ENCODE results near the gene GASK1A.
"Not testable (repeated sequence)": the region's sequence is repeated elsewhere in the genome, so short reads cannot be mapped to it uniquely, and the experiment has no call there.

GASK1A gene

DNA sequence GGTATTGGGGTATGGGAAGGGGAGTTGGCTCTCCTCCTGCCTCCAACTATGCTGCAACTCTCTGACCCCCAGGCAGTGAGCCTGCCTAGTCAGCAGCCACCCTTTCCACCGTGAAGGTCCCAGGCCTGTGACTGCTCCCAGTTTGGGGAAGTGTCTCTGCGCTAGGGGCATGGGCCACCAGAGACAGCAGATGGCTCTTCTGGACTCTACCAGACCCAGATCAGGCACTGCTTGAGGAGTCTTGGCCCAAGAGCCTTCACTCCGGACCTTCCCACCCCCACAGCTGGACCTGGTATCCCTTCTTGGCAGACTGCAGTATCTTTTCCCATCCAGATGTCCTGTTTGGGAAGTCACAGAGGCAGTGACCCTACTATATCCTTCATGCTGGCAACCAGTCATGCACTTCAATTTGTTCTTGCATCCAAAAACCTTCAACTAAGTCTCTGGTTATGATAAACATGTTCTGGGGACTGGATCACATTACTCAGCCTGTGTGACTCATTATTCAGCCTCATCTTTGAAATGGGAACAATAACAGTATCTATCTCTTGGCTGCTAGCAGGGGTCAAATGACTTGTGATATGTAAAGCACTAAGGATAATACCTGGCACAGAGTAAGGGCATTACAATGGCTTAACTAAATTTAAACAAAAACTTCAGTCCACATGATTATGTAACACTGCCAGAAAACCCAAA is 64.1 kb downstream of the GASK1A start:
- H3K27me3 Mint-ChIP-seq, result no peaks in the 10 kb centered on the region
- peaks cover 6% of the 10 kb centered on the region for H3K36me3 Mint-ChIP-seq (ENCODE audit: low read depth)
- H3K4me3 Mint-ChIP-seq, result no peak overlapping the region
- peaks cover 7% of the 10 kb centered on the region for H3K4me1 Mint-ChIP-seq (ENCODE audit: low read depth)
- peaks cover 24% of the 10 kb centered on the region for H3K9me3 Mint-ChIP-seq
- no peak overlapping the region for H3K27ac Mint-ChIP-seq

DNA sequence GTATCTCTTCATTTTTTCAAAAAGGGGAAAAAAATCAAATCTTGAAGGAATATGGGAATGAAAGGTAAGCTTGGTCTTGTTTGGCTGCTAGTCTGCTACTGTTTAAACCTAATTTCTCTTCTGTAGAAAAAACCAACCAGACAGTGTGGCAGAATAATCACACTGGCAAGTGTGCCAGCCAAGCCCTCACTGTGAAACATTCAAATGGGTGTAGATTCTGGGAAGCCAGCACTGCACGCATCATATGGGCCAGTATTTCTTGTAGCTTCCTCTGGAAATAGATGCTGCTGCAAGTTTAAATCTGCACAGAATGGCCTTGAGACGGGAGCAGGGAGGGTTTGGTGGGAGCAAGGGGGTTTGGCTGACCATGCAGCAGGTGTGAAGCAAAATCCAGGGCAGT is 64.7 kb downstream of the GASK1A start:
- H3K27ac Mint-ChIP-seq, result no peak overlapping the region
- peaks cover 29% of the 10 kb centered on the region for H3K9me3 Mint-ChIP-seq
- H3K4me3 Mint-ChIP-seq, result no peak overlapping the region
- no peaks in the 10 kb centered on the region for H3K27me3 Mint-ChIP-seq
- peaks cover 8% of the 10 kb centered on the region for H3K36me3 Mint-ChIP-seq (ENCODE audit: low read depth)
- peaks cover 2% of the 10 kb centered on the region for H3K4me1 Mint-ChIP-seq (ENCODE audit: low read depth)

DNA sequence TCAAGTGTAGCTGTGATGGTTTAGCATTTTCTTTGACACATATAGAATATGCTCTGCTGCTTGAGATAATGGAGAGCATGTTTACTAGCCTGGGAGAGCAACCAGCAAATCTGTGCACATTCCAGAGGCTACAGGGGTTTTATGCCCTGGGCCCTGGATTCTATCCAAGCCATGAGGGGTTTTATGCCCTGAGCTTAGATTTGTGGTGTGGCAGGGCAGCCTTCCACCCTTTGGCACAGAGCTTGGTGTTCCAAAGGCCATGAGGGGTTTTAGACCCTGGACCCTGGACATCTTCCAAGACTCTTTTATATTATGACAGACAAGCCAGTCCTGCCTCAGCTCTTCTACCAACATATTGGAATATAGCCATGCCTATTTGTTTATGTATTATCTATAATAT is 66.0 kb downstream of the GASK1A start:
- not testable (repeated sequence) for H3K4me1 Mint-ChIP-seq (ENCODE audit: low read depth); H3K27ac Mint-ChIP-seq; H3K4me3 Mint-ChIP-seq; H3K27me3 Mint-ChIP-seq
- H3K9me3 Mint-ChIP-seq, result peaks cover 33% of the 10 kb centered on the region
- peaks cover 12% of the 10 kb centered on the region for H3K36me3 Mint-ChIP-seq (ENCODE audit: low read depth)

DNA sequence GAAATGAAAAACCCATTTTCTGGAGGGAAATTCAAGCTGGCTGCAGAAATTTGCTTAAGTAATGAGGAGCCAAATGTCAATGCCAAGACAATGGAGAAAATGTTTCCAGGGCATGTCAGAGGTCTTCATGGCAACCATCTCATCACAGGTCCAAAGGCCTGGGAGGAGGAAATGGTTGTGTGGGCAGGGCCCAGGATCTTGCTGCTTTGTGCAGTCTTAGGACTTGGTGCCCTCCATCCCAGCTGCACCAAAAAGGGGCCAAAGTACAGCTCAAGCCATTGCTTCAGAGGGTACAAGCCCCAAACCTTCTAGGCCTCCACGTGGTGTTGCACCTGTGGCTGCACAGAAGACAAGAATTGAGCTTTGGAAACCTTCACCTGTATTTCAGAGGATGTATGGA is 67.5 kb downstream of the GASK1A start:
- no peak overlapping the region for H3K4me3 Mint-ChIP-seq
- peaks cover 19% of the 10 kb centered on the region for H3K36me3 Mint-ChIP-seq (ENCODE audit: low read depth)
- no peaks in the 10 kb centered on the region for H3K4me1 Mint-ChIP-seq (ENCODE audit: low read depth)
- no peaks in the 10 kb centered on the region for H3K27me3 Mint-ChIP-seq
- peaks cover 43% of the 10 kb centered on the region for H3K9me3 Mint-ChIP-seq
- no peak overlapping the region for H3K27ac Mint-ChIP-seq

DNA sequence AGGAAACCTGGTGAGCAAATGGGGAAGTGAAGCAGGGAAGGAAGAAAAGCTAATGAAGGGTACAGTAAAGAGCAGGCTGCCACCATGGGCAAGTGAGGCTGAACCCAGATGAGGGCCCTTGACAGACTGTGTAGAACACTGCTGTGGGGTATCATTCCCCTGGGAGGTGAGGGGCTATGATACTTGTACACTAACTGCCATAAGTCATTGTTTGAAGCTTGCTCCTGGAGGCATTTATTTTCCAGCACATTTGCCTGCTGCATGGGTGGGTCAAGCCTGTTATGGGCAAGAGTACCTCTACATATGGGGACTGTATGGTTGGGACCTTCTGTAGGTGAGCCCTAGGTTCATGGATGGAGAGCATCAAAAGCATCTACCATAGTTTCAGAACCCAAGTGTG is 69.4 kb downstream of the GASK1A start:
- Mint-ChIP-seq H3K9me3 (peaks cover 55% of the 10 kb centered on the region), H3K27ac (no peak overlapping the region), H3K36me3 (ENCODE audit: low read depth) (peaks cover 23% of the 10 kb centered on the region)

DNA sequence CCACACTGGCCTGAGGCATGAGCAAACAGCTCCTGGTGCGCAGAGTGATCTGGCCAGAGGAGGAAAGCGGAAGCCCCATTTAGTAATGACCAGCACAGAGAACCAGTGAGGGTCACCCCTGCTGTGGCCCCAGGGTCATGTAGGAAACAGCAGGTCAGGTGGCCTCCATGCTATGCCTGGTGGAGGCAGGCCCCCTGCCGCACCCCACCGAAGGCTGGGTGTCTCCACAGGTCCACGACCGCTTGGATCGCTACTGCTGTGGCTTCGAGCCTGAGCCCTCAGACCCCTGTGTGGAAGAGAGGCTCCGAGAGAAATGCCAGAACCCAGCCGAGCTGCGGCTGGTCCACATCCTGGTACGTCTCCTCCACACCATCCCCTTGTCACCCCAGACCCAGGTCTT is 74.2 kb downstream of the GASK1A start:
- Mint-ChIP-seq H3K9me3 (peaks cover 30% of the 10 kb centered on the region), H3K4me3 (no peak overlapping the region)

More for the DNA sequence above, 69.4 kb downstream of the GASK1A start:
- no peak overlapping the region for H3K4me3 Mint-ChIP-seq
- H3K27me3 Mint-ChIP-seq, result no peaks in the 10 kb centered on the region
- no peaks in the 10 kb centered on the region for H3K4me1 Mint-ChIP-seq (ENCODE audit: low read depth)

DNA sequence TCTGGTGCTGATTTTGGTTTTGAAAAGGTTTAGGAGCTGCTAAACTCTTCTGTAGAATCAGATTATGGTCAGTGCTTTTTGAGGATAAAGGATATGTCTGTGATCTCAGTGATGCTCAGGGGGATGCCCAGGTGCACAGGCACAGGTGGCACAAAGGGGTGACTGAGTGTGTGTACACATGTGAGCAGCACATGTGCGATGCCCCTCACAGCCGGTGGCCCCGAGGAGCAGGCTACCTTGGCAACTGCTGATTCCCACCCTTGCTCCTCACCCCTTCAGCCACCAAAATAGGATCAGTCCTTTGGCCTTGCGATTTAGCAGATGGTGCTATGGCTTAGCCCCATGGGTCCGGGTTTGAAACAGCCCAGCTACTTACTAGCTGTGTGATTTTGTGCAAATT is 75.6 kb downstream of the GASK1A start:
- no peak overlapping the region for H3K4me3 Mint-ChIP-seq
- H3K36me3 Mint-ChIP-seq (ENCODE audit: low read depth), result peaks cover 12% of the 10 kb centered on the region
- H3K27ac Mint-ChIP-seq, result no peak overlapping the region
- H3K27me3 Mint-ChIP-seq, result no peaks in the 10 kb centered on the region
- peaks cover 21% of the 10 kb centered on the region for H3K9me3 Mint-ChIP-seq
- H3K4me1 Mint-ChIP-seq (ENCODE audit: low read depth), result no peaks in the 10 kb centered on the region

More for the DNA sequence above, 74.2 kb downstream of the GASK1A start:
- Mint-ChIP-seq H3K36me3 (ENCODE audit: low read depth) (peaks cover 17% of the 10 kb centered on the region), H3K4me1 (ENCODE audit: low read depth) (no peaks in the 10 kb centered on the region), H3K27ac (no peak overlapping the region), H3K27me3 (no peaks in the 10 kb centered on the region)

DNA sequence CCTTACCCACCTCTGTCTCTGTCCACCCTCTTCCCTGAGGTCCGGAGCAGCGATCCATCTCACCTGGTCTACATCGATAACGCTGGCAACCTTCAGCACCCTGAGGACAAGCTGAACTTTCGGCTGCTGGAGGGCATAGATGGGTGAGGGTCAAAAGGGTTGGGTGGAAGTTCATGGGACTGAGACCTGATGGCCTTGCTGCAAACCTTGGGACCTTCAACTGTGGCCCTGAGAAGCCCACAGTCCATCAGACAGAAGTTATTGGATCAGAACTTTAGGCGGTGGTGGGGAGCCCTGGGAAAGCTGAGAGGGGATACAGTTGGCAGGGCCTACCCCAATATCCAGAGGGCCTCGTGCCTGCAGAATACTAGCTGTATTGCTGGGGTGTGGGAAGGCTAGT is 76.3 kb downstream of the GASK1A start:
- H3K9me3 Mint-ChIP-seq, result peaks cover 18% of the 10 kb centered on the region
- peaks cover 6% of the 10 kb centered on the region for H3K4me1 Mint-ChIP-seq (ENCODE audit: low read depth)
- H3K27me3 Mint-ChIP-seq, result no peaks in the 10 kb centered on the region
- H3K4me3 Mint-ChIP-seq, result no peak overlapping the region
- peaks cover 9% of the 10 kb centered on the region for H3K36me3 Mint-ChIP-seq (ENCODE audit: low read depth)
- H3K27ac Mint-ChIP-seq, result no peak overlapping the region

DNA sequence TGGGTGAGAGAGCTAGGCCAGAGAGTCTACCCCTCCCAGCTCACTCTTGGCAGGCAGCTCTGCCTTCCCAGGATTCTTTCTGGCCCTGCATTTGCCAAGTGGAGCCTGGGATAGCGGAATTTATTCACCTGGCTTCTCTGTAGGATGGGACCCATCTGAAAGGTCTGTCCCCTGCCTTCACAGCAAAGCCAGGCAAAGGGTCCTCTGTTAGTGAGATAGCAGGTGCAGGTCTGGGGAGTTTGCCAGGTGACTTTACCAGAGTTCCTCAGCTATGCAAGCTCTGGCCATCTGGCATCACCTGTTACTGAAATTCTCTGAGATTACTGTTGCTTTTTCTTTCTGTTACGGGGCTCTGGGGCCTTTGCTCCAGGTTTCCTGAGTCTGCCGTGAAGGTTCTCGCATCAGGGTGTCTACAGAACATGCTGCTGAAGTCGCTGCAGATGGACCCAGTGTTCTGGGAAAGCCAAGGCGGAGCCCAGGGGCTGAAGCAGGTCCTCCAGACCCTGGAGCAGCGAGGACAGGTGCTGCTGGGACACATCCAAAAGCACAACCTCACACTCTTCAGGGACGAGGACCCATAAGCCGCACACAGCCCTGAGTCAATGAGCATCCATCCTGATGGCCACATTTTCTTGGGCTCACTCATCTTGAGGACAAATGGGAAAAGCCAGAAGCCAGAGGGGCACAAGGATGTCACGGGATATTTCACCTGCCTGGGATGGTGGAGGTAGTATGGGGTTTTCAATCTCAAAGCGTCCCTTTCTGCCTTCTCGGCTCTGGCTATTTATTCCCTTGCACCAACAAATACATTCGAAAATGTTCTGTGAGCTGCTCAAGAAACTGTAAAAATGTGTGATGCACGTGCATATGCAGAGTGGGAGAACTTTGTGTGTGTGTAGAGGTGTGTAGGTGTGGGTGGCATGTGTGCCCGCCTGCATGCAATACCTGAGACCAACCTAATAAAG is 77.0 kb downstream of the GASK1A start:
- no peak overlapping the region for H3K27ac Mint-ChIP-seq
- H3K9me3 Mint-ChIP-seq, result peaks cover 14% of the 10 kb centered on the region
- H3K27me3 Mint-ChIP-seq, result no peaks in the 10 kb centered on the region
- peaks cover 5% of the 10 kb centered on the region for H3K36me3 Mint-ChIP-seq (ENCODE audit: low read depth)
- no peak overlapping the region for H3K4me3 Mint-ChIP-seq
- peaks cover 13% of the 10 kb centered on the region for H3K4me1 Mint-ChIP-seq (ENCODE audit: low read depth)

DNA sequence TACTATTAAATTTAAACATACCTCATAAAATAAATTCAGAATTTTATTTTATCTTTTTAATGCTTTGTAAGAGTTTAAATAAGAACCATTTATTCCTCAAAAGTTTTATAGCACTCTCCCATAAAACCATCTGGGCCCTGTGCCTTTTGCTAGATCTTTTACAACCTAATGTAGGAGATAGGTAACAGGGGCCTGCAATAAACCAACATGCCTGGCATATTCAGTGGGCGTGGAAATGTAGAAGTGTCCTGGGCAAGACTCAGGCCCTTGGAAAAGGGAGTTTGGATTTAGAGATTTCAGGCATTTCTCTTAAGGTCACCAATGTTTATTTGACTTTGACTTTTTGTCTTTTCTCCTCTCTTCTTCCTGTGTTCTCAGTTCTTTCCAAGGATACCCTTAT is 80.3 kb downstream of the GASK1A start:
- H3K36me3 Mint-ChIP-seq (ENCODE audit: low read depth), result no peaks in the 10 kb centered on the region
- H3K9me3 Mint-ChIP-seq, result no peaks in the 10 kb centered on the region
- H3K4me3 Mint-ChIP-seq, result no peak overlapping the region
- peaks cover 13% of the 10 kb centered on the region for H3K4me1 Mint-ChIP-seq (ENCODE audit: low read depth)
- H3K27me3 Mint-ChIP-seq, result no peaks in the 10 kb centered on the region
- H3K27ac Mint-ChIP-seq, result no peak overlapping the region

DNA sequence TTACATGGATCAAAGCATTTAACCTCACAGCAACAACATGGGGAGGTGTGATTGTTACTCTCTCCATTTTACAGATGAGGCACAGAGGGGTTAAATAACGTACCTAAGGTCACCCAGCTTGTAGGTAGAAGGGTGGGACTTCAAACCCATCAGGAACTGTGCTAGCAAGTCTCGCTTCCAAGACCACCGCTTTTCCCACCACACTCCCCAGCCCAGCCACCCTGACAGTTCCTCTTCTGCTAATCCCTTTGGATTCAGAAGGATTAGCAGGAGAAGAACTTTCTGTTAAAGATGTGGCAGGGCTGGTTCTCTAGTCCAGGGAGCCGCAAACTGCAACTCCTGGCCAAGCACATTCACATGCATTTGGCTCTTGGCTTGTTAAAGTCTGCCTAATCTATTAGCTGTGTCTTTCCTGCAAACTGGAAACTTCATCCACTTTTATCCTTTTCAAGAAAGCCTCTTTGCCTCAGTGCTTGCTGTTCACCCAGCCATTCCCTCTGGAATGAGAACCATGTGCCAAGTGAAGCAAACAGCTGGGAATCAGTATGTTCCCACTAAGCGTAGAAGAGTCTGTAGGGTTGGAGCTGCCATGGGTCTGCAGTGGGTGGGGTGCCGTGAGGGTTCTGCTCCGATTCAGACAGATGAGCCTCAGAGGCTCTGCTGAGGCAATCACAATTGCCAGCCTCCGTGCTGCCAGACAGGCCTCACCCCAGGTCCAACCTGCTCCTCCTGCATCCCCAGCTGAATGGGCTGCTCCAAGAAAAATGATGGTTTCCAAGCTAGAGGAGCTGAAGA is 82.2 kb downstream of the GASK1A start:
- no peaks in the 10 kb centered on the region for H3K36me3 Mint-ChIP-seq (ENCODE audit: low read depth)
- no peak overlapping the region for H3K27ac Mint-ChIP-seq
- H3K4me1 Mint-ChIP-seq (ENCODE audit: low read depth), result peaks cover 13% of the 10 kb centered on the region
- H3K9me3 Mint-ChIP-seq, result no peaks in the 10 kb centered on the region
- no peak overlapping the region for H3K4me3 Mint-ChIP-seq
- H3K27me3 Mint-ChIP-seq, result no peaks in the 10 kb centered on the region

DNA sequence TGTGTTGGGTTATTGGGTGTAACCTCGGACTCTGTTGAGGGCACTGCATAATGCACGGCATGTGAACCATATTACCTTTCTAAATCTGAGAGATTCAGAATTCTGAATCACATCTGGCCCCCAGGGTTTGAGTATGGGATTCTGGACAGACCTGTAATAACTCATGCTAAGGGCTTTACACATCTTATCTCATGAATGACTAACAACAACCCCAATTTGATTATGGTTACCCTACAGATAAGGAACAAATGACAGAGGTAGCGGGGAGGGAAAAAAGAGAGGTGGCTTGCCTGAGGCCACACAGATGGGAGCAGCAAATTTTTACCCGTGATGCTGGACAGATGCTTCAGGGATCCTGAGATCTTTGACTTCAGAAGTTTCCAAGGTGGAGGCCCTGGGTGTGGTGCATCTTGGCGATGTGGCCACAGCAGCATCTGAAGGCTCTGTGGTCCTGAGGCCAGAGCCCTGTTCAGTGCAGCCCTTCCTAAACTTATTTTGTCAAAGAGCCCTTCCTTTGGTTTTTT is 83.0 kb downstream of the GASK1A start:
- peaks cover 13% of the 10 kb centered on the region for H3K4me1 Mint-ChIP-seq (ENCODE audit: low read depth)
- H3K9me3 Mint-ChIP-seq, result no peaks in the 10 kb centered on the region
- no peak overlapping the region for H3K27ac Mint-ChIP-seq
- H3K4me3 Mint-ChIP-seq, result no peak overlapping the region
- no peaks in the 10 kb centered on the region for H3K27me3 Mint-ChIP-seq
- no peaks in the 10 kb centered on the region for H3K36me3 Mint-ChIP-seq (ENCODE audit: low read depth)

DNA sequence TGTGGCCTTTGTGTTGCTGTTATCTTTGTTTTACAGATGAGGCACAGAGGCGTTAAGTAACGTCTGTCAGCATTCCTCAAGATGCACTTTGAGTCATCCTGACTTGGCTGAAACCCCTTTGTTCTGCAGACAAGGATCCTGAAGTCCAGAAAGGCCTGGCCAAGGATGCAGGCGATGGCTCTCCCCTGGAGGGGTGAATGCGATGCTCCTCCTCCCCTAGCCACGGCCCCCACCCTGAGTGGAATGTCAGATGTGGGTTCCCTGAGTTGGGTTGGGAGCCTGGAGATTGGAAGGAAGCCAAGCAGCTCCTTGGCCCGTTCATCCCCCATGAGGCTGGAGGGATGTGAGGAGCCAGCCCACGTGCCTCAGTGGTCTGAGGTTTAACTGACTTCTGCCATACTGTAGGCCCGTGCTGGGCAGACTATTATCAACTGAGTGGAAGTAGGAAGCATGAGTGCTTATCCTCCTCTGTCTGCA is 83.5 kb downstream of the GASK1A start:
- H3K4me1 Mint-ChIP-seq (ENCODE audit: low read depth), result peaks cover 13% of the 10 kb centered on the region
- H3K36me3 Mint-ChIP-seq (ENCODE audit: low read depth), result no peaks in the 10 kb centered on the region
- H3K9me3 Mint-ChIP-seq, result no peaks in the 10 kb centered on the region
- no peak overlapping the region for H3K27ac Mint-ChIP-seq
- no peaks in the 10 kb centered on the region for H3K27me3 Mint-ChIP-seq
- no peak overlapping the region for H3K4me3 Mint-ChIP-seq

DNA sequence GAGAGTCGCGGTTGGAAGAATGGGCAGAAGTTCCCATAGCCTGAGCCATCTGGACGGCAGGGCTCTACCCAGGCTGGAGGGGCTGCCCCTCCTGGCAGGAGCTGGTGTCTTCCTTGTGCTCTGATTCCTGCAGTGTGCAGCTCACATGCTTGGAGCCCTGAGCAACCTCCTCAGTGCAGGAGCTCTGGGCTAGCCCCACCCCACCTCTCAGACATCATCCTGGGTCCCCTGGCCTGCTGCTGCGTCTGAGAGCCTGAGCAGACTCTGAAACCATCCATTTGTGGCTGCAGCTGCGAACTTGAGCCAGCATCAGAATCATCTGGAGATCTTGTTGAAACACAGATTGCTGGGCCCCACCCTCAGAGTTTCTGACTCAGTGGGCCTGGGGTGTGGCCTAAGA is 84.0 kb downstream of the GASK1A start:
- H3K4me3 Mint-ChIP-seq, result no peak overlapping the region
- no peaks in the 10 kb centered on the region for H3K9me3 Mint-ChIP-seq
- H3K4me1 Mint-ChIP-seq (ENCODE audit: low read depth), result peaks cover 13% of the 10 kb centered on the region
- no peak overlapping the region for H3K27ac Mint-ChIP-seq
- no peaks in the 10 kb centered on the region for H3K27me3 Mint-ChIP-seq
- no peaks in the 10 kb centered on the region for H3K36me3 Mint-ChIP-seq (ENCODE audit: low read depth)
